GM20431 (cell line): ENCODE data around the gene MYH11.

Experiments used
- in situ Hi-C: fragments of 300-500 bp; cut with MseI, MboI; formaldehyde crosslinking; loops from one replicate; pipeline ENCODE4 v1.15.0; 2020; ENCODE audit warnings: low sequenced_read_pairs; ENCODE audit not compliant: unreplicated experiment

MYH11 gene

DNA sequence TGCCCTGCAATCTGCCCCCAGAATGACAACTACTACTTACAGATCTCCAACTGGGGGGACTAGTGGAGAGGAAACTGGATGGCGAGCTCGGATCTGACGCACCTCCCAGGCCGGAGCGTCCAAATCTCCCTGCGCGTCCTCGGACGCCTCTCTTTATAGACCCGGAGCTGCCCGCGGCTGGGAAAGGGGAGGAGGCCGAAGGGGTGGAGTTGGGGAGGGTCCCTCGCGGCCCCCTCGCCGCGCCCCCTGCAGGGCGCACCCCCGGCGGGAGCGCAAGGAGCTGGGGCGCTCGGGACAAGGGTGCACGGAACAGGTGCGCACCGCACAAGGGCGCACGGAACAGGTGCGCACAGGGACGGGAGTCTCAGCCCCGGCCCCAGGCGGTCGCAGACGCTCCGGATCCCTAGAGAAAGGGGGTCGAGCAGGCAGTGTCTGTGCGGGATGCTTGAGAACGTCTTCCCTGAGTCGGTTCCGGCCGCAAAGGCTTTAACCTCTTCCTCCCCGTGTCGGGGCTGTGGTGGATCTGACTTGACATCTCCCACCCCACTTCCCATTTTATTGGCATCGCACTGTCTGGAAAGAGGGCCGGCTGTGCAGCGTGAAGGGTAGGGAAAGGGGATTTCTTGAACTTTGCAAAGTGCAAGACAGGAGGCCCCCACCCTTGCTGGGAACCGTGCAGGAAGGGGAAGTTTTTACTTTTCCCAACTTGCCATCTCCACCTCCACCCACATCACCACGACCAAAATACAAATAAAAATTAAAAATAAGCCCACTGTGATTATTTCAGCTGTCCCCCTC lies at the start of gene MYH11:
TSS of gene MYH11 (minus strand) at position 128 of the 798 bp plus-strand sequence. CDS start 18,776 bp downstream, outside the sequence.
- in situ Hi-C loops, result no loop called here

DNA sequence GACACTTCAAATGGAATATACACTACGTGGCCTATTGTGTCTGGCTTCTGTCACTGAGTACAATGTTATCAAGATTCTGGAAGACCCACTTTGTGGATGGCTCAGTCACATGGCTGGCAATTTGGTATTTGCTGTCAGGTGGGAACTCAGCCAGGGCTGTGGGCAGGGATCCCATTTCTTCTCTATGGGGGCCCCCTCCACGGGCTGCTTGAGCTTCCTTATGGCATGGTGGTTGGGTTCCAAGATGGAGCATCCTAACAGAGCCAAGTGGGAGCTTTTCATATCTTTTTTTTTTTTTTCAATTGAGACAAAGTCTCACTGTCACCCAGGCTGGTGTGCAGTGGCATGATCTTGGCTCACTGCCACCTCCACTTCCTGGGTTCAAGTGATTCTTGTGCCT lies 49.6 kb upstream of the MYH11 start:
- in situ Hi-C loops, result no loop called here

DNA sequence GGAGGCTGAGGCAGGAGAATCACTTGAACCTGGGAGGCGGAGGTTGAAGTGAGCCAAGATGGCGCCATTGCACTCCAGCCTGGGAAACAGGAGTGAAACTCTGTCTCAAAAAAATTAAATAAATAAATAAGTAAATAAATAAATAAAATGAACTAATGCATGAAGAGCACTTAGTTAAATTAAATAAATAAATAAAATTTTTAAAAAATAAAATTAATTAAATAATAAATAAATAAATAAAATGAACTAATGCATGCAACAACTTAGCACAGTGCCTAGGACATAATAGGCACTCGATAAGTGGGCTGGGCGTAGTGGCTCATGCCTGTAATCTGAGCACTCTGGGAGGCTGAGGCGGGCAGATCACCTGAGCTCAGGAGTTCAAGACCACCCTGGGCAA lies 47.1 kb upstream of the MYH11 start:
- in situ Hi-C loops, result no loop called here

DNA sequence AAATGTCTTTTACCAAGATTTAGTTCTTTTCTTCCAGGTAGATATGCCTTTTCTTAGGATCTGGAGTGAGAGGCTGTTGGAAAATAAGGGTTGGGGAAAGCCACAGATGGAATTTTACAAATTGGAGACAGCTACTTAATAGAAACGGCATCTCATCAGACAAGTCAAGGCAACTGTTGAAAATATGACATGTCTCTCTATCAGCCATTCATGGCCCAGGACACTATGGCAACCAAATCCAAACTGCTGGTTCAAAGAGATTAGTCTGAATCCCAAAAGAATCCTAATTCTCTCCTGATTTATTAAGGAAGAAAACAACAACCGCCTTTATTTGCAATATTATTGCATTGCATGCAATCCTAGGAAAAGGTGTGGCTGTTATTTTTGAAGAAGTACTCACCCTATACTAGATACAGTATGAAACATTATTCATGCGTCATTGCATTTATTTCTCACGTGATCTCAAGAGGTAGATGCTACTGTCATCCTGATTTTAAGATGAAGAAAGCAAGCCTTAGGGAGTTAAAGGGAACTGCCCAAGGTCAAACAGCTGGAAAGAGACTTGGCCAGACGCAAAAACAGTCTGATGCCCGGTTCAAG lies 44.2 kb upstream of the MYH11 start:
- in situ Hi-C loops, result no loop called here

DNA sequence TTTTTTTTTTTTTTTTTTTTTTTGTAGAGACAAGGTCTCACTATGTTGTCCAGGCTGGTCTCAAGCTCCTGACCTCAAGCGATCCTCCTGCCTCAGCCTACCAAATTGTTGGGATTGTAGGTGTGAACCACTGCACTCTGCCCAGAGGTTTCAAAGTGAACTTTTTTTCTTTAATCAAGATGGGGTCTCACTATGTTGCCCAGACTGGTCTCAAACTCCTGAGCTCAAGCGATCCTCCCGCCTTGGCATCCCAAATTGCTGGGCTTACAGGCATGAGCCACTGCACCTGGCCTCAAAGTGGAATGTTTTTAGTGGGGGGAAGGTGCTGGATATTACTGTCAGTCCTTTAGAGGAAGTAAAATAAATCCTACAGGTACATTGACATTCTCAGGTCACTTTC lies 43.5 kb upstream of the MYH11 start:
- in situ Hi-C loops, result no loop called here

DNA sequence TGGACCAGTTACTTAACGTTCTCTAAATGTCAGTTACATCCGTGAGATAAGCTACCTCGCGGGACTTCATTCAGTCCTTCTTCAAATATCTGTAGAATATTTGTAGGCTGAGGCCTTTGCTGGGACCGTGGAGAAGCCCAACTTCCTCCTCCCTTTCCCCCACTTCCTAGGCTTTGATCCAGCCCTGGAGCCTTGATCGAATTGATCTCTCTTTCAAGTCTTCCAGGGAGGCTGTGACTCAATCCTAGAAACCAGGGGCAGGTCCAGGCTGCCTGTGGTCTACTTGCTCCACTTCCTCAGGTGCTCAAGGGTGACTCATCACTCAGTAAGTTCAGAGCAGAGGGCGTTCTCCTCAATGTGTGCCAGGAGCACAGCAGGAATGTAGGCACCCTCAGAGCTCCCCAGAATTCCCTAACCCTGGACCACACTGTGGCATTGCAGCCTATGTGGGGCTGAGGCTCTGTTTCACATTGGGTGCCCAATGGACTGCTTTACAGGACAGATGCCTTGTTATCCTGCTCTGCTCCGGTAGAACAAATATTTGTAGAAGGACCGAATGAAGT lies 42.8 kb upstream of the MYH11 start:
- in situ Hi-C loops, result loop anchor here (25.0 kb wide), 1 partner anchor 113 kb away; no protein-coding TSS in a partner anchor

DNA sequence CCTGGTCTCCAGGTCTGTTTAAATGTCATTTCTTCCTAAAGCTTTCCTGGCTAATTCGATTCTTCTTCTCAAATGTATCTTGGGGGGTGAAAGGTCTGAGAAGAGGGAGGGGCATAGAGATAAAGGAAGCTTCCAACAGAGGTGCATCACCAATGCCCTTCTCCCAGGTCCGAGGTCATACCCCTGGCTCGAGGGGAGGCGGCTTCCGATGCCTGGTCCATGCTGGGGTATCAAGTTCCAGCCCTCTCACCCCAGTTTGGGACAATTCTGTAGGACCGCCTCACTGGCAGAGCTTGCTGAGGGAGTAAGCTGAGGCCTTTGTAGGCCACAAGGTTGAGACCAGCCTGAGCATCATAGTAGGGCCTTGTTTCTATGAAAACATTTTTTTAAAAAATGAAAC lies 41.8 kb upstream of the MYH11 start:
- in situ Hi-C loops, result loop anchor here (25.0 kb wide), 1 partner anchor 114 kb away; no protein-coding TSS in a partner anchor

DNA sequence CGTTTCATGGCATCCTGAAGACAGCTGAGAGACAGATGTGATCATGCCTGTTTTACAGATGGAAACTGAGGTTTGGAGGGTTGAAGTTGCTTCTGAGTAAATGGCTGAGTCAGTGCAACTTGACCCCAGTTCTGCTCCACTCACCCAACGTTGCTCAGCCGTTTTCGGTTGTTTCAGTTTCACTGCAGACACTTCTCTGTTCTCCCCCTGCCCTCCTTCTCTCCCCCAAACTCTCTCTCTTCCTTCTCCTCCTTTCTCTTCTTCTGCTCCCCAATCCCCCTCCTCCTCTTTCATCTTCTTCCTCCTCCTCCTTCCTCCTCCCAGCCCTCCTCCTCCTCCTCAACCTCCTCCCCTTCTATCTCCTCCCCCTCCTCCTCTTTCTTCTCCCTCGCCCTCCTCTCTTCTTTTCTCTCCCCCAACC lies 41.0 kb upstream of the MYH11 start:
- in situ Hi-C loops, result loop anchor here (25.0 kb wide), 1 partner anchor 114 kb away; no protein-coding TSS in a partner anchor

DNA sequence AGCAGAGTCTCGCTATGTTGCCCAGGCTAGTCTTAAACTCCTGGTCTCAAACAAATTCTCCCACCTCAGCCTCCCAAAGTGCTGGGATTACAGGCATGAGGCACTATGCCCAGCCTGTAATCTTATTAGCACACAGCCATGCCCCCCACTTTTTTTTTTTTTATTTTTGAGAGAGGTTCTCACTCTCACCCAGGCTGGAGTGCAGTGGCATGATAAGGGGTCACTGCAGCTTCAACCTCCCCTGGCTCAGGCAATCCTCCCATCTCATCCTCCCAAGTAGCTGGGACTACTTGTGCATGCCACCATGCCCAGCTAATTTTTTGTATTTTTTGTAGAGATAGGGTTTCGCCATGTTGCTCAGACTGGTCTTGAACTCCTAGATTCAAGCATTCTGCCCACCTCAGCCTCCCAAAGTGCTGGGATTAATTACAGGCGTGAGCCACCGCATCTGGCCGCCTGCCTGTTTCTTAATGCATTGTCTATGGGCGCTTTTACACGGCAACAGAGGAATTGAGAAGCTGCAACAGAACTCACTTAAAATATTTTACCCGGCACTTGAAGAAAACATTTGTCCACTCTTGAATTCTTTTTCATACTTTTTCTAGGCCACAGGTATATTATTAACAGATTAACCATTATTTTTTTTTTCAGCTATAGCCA lies 40.4 kb upstream of the MYH11 start:
- in situ Hi-C loops, result loop anchor here (25.0 kb wide), 1 partner anchor 115 kb away; no protein-coding TSS in a partner anchor

DNA sequence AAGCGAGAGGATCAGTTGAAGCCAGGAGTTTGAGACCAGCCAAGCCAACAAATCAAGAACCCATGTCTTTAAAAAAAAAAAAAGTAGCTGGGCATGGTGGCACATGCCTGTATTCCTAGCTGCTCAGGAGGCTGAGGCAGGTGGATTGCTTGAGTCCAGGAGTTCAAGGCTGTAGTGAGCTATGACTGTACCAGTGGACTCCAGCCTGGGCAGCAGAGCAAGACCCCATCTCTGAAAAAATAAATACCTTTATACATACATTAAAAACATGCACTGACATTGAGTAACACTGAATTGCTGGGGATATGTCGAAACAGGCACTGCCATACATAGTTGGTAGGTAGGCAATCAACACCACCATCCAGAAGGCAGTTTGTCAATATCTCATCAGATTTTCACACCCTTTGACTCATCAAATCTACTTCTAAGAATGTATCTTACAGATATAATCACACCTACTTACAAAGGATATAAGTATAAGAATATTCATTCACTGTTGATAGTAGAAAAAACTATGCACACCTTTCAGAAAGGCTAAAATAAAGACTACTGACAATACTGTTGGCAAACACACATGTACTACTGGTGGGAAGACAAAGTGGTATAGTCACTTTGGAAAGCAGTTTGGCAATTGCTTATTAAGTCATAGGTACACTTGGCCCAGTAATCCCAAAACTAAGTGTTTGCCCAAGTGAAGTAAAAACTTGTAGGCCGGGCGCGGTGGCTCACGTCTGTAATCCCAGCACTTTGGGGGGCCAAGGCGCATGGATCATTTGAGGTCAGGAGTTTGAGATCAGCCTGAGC lies 37.9 kb upstream of the MYH11 start:
- in situ Hi-C loops, result loop anchor here (25.0 kb wide), 1 partner anchor 118 kb away; no protein-coding TSS in a partner anchor

DNA sequence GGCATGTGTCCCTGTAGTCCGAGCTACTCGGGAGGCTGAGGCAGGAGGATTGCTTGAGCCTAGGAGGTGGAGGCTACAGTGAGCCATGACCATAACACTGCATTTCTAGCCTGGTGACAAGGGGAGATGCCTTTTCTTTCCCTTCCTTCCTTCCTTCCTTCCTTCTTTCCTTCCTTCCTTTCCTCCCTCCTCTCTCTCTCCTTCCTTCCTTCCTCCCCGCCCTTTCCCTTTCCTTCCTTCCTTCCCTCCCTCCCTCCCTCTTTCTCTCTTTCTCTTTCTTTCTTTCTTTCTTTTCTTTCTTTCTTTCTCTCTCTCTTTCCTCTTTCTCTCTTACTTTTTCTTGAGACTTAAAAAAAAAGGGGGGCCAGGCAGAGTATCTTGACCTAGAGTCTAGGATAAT lies 34.7 kb upstream of the MYH11 start:
- in situ Hi-C loops, result loop anchor here (25.0 kb wide), 1 partner anchor 121 kb away; no protein-coding TSS in a partner anchor

DNA sequence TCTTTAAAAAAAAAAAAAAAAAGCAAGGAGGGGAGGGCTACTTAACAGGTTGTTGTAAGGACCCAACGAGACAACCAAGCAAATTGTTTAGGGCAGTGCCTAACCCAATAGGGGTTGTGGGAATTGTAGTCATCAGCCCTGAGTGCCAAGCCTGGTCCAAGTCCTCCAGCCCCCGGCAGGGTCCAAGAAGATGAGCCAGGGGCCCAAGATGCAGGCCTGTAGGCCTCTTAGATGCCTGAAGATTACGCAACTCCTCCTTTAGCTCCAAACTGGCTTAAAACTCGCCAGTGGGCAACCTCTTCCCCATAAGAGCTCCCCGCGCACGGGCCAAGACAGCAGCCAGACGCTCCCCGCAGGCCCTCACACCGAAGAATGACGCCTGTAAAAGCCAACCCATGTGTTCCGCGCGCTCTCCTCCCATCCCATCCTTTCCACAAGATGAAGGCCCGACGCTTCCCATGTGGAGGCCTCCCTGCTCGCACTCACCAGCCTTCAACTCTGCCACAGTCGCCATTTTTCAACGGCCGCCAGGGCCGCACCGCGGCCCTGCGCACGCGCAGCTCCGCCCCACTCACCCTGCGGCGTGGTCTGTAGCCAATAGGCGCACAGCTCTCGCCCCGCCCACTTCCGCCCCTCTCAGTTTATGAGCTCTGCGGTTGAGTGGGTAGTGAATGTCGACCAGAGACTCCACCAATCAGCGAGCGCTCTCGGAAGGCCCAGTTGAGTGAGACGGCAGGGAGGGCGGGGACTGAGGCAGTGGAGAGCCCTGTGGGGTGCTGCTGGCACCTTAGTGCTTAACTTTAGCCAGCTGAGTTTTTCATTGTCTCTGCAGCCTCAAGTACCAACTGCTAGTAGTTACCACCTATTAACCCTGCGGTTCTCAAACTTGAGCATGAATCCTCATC lies 31.5 kb upstream of the MYH11 start, which contains the start of gene CEP20:
TSS of gene CEP20 (minus strand) at position 532 of the 905 bp plus-strand sequence. CDS start at position 514, 18 bp downstream.
- in situ Hi-C loops, result loop anchor here (25.0 kb wide), 1 partner anchor 124 kb away; no protein-coding TSS in a partner anchor

DNA sequence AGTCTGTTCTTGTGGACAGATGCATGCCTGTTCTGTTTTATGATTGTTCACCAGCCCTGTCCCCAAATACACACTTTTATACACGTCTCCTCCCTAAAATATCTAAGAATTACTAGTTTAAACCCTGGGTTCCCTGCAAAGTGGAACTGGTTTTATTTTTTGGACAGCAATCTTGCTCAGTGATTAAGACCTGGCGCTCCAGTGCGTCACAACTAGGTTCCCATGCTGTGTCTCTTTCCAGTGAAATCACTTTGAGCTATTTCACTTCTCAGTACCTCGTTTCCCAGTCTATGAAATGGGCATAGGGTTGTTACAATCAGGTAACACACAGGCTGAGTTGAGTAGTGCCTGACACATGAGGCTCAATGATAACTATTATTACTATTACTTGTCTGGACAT lies 30.5 kb upstream of the MYH11 start:
- in situ Hi-C loops, result loop anchor here (25.0 kb wide), 1 partner anchor 125 kb away; no protein-coding TSS in a partner anchor

DNA sequence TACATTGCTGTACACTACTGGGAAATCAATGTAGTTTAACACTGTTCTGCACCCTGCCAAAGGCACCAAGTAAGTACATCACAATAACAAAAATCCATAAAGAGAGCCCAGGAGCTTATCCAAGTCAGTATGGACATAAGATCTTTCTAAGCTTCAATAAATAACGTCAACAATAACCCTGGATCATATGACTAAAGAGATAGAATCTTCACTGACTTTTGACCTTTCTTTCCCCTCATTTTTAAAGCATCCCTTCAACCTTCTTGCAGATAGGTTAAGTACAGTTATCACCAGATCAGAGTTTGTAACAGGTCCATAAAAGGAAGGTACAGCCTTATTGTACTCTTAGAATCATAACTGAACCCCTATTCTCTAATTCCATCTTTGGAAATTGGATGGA lies 29.2 kb upstream of the MYH11 start:
- in situ Hi-C loops, result loop anchor here (25.0 kb wide), 1 partner anchor 126 kb away; no protein-coding TSS in a partner anchor

DNA sequence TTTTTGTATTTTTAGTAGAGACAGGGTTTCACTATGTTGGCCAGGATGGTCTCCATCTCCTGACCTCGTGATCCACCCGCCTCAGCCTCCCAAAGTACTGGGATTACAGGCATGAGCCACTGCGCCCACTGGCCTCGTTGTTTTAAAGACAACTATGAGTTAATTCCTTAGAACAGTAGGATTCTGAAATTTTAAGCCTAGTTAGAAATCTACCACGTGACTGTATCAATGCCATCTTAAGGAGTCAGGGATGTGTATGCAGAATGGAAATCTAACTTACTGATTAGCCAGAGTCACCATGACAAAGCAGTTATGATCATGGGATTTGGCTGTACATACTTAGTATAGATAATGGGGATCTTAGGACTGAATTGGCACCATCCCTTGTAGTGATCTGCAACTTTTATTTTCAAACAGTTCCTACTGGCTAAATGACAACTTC lies 28.8 kb upstream of the MYH11 start:
- in situ Hi-C loops, result loop anchor here (25.0 kb wide), 1 partner anchor 127 kb away; no protein-coding TSS in a partner anchor

DNA sequence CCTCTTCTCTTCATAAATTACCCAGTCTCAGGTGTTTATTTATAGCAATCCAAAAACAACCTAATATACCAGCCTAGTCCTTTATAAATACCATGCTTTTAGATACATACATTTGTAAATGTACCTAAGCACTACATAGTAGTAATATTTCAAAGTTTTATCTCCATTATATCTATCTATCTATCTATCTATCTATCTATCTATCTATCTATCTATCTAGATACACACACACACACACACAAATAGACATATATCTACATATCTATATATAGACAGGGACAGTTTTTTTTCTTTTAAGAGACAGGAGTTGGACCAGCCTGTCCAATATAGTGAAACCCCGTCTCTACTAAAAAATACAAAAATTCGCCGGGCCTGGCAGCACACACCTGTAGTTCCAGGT lies 25.7 kb upstream of the MYH11 start:
- in situ Hi-C loops, result loop anchor here (25.0 kb wide), 1 partner anchor 130 kb away; no protein-coding TSS in a partner anchor

DNA sequence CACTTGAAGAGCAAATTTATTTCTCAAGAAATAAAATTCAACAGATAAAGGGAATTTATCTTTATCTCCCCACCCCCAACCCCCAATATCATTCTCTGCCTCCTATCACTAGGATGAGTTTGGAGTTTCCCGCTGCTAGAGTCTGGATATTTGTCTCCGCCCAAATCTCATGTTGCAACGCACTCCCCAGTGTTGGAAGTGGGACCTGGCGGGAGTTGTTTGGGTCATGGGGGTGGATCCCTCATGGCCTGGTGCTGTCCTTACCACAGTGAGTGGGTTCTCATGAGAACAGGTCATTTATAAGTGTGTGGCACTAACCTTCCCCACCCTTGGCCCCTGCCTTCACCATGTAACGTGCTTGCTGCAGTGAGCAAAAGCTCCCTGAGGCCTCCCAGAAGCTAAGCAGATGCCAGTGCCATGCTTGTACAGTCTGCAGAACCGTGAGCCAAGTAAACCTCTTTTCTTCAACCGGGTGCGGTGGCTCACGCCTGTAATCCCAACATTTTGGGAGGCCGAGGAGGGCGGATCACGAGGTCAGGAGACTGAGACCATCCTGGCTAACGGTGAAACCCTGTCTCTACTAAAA lies 25.1 kb upstream of the MYH11 start:
- in situ Hi-C loops, result loop anchor here (25.0 kb wide), 1 partner anchor 130 kb away; no protein-coding TSS in a partner anchor
